Chondrocyte (in vitro differentiated cells): ENCODE measurements around the gene GBP6. TPM values are rescaled to one million over a fixed set of nuclear protein-coding genes. Genes with fewer than 3 reads are reported as not detected.

Experiments
- DNase-seq: peaks from one replicate; pipeline ENCODE4 v3.0.0; 2021; ENCODE audit warnings: mixed read lengths, low spot score
- H3K27ac Mint-ChIP-seq: one replicate; pipeline ENCODE4 v1.8.0; 2021; ENCODE audit warnings: mild to moderate bottlenecking, moderate library complexity, mixed read lengths; ENCODE audit not compliant: unreplicated experiment
- H3K27me3 Mint-ChIP-seq: 2 replicates; pipeline ENCODE4 v1.8.0; 2021; ENCODE audit warnings: low read depth, mixed read lengths
- H3K36me3 Mint-ChIP-seq: 2 replicates; pipeline ENCODE4 v1.8.0; 2021; ENCODE audit warnings: low read depth, mixed read lengths
- H3K4me1 Mint-ChIP-seq: 2 replicates; pipeline ENCODE4 v1.8.0; 2021; ENCODE audit warnings: low read depth, mild to moderate bottlenecking, mixed read lengths
- H3K4me3 Mint-ChIP-seq: one replicate; pipeline ENCODE4 v1.8.0; 2021; ENCODE audit warnings: mild to moderate bottlenecking, moderate library complexity, mixed read lengths; ENCODE audit not compliant: unreplicated experiment
- H3K9me3 Mint-ChIP-seq: 2 replicates; pipeline ENCODE4 v1.8.0; 2021; ENCODE audit warnings: low read depth, mixed read lengths
- CTCF ChIP-seq: fragments of 200-600 bp; sonication (generic); IDR thresholded peaks from 2 replicates; pipeline ENCODE4 v1.5.0; 2021; ENCODE audit warnings: antibody characterized with exemption, mild to moderate bottlenecking, moderate library complexity
- total RNA-seq: library from RNA; stranded (reverse); gene quantifications from 3 replicates; pipeline ENCODE4 v1.2.1, GENCODE V29; 2021

Gene GBP6
- total RNA-seq, 1 donor from 2014 or later: not detected

- no peaks in the 10 kb centered on the region for H3K9me3 Mint-ChIP-seq
- H3K27ac Mint-ChIP-seq: no peak overlapping the region
- H3K4me1 Mint-ChIP-seq: peaks cover 2% of the 10 kb centered on the region
- TF ChIP-seq CTCF: no peak
- DNase-seq: no peak
- peaks cover 25% of the 10 kb centered on the region for H3K27me3 Mint-ChIP-seq
- no peaks in the 10 kb centered on the region for H3K36me3 Mint-ChIP-seq
- H3K4me3 Mint-ChIP-seq: no peak overlapping the region
Observed at GRCh38 chr1:89360716-89361115, 3.1 kb upstream of the GBP6 start.

GRCh38 chr1:89361681-89362080, 2.2 kb upstream of the GBP6 start:
- no peak for TF ChIP-seq CTCF
- no peak overlapping the region for H3K4me3 Mint-ChIP-seq
- H3K36me3 Mint-ChIP-seq: no peaks in the 10 kb centered on the region
- H3K4me1 Mint-ChIP-seq: peaks cover 2% of the 10 kb centered on the region
- H3K27me3 Mint-ChIP-seq: peaks cover 23% of the 10 kb centered on the region
- H3K9me3 Mint-ChIP-seq: no peaks in the 10 kb centered on the region
- no peak overlapping the region for H3K27ac Mint-ChIP-seq
- no peak for DNase-seq

GRCh38 chr1:89363196-89363595, 663 bp upstream of the GBP6 start:
- Mint-ChIP-seq H3K36me3 (no peaks in the 10 kb centered on the region), H3K4me3 (no peak overlapping the region), H3K4me1 (peaks cover under 1% of the 10 kb centered on the region), H3K27ac (no peak overlapping the region), H3K27me3 (peaks cover 17% of the 10 kb centered on the region), H3K9me3 (no peaks in the 10 kb centered on the region)
- no peak for TF ChIP-seq CTCF
- DNase-seq: no peak

GRCh38 chr1:89364954-89365550, 1.2 kb downstream of the GBP6 start:
- TF ChIP-seq CTCF: no peak
- H3K9me3 Mint-ChIP-seq: no peaks in the 10 kb centered on the region
- H3K36me3 Mint-ChIP-seq: no peaks in the 10 kb centered on the region
- no peak overlapping the region for H3K27ac Mint-ChIP-seq
- no peaks in the 10 kb centered on the region for H3K4me1 Mint-ChIP-seq
- DNase-seq: no peak
- no peak overlapping the region for H3K4me3 Mint-ChIP-seq
- H3K27me3 Mint-ChIP-seq: peaks cover 13% of the 10 kb centered on the region

GRCh38 chr1:89367221-89367620, 3.4 kb downstream of the GBP6 start:
- Mint-ChIP-seq H3K4me1 (no peaks in the 10 kb centered on the region), H3K9me3 (no peaks in the 10 kb centered on the region), H3K36me3 (no peaks in the 10 kb centered on the region), H3K27me3 (peaks cover 2% of the 10 kb centered on the region), H3K27ac (no peak overlapping the region), H3K4me3 (no peak overlapping the region)
- no peak for TF ChIP-seq CTCF
- no peak for DNase-seq
